OCI-LY7 (cell line): ENCODE data around the gene RHBDF1.

ENCODE experiments used
- EZH2phosphoT487 ChIP-seq: fragments of 200-600 bp; sonication (generic); IDR thresholded peaks from 2 replicates; pipeline ENCODE4 v1.6.1; 2018; ENCODE audit warnings: low read depth, borderline replicate concordance, mild to moderate bottlenecking, mixed run types, antibody characterized with exemption, low read length, moderate library complexity, mixed read lengths
- TF ChIP-seq, protein P1 (sequence below): fragments of 200-600 bp; sonication (generic); conservative IDR thresholded peaks from 2 replicates; pipeline ENCODE4 v1.5.1; 2014; ENCODE audit warnings: mild to moderate bottlenecking, antibody characterized with exemption, low read length, moderate library complexity, mixed read lengths

DNA sequence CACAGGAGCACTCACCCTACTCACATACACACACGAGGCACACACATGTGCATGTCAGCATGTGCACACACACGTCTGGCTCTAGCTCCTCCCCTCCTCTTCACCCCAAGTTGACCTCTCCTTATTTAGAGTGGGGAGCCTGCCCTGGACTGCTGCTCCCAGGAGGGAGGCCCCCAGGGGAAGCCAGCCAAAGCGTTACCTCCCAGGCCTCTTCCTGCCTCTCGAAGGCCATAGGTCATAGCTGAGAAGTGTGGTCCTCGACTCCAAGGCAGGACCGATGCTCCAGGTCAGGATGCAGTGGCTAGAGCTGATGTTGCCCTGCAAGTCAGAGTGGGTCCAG is 37.8 kb downstream of the RHBDF1 start:
- TF ChIP-seq, protein P1, sequence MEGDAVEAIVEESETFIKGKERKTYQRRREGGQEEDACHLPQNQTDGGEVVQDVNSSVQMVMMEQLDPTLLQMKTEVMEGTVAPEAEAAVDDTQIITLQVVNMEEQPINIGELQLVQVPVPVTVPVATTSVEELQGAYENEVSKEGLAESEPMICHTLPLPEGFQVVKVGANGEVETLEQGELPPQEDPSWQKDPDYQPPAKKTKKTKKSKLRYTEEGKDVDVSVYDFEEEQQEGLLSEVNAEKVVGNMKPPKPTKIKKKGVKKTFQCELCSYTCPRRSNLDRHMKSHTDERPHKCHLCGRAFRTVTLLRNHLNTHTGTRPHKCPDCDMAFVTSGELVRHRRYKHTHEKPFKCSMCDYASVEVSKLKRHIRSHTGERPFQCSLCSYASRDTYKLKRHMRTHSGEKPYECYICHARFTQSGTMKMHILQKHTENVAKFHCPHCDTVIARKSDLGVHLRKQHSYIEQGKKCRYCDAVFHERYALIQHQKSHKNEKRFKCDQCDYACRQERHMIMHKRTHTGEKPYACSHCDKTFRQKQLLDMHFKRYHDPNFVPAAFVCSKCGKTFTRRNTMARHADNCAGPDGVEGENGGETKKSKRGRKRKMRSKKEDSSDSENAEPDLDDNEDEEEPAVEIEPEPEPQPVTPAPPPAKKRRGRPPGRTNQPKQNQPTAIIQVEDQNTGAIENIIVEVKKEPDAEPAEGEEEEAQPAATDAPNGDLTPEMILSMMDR = no peak
- TF ChIP-seq EZH2phosphoT487 = no peak
